Activated naive CD4-positive, alpha-beta T cell treated with anti-CD3 and anti-CD28 coated beads, Interleukin-2, amount 50 U/mL, for 24 hours (primary cell): ENCODE data around the gene KRT15.
A peak's percentile ranks its signal among the peaks of the same experiment; 100 is the strongest.
"Not testable (repeated sequence)": the region's sequence is repeated elsewhere in the genome, so short reads cannot be mapped to it uniquely, and the experiment has no call there.

Experiments used
- H3K27ac Mint-ChIP-seq: one replicate; pipeline ENCODE4 v1.8.0; 2021; ENCODE audit warnings: mild to moderate bottlenecking, mixed read lengths
- H3K27me3 Mint-ChIP-seq: one replicate; pipeline ENCODE4 v1.8.0; 2021; ENCODE audit warnings: mixed read lengths
- H3K36me3 Mint-ChIP-seq: one replicate; pipeline ENCODE4 v1.8.0; 2021; ENCODE audit warnings: mixed read lengths
- H3K4me1 Mint-ChIP-seq: one replicate; pipeline ENCODE4 v1.8.0; 2021; ENCODE audit warnings: mixed read lengths
- H3K4me3 Mint-ChIP-seq: one replicate; pipeline ENCODE4 v1.8.0; 2021; ENCODE audit warnings: mild to moderate bottlenecking, mixed read lengths
- H3K9me3 Mint-ChIP-seq: one replicate; pipeline ENCODE4 v1.8.0; 2021; ENCODE audit warnings: mixed read lengths

Gene KRT15

GRCh38 chr17:41547921-41548843 lies 29.5 kb upstream of the KRT15 start:
- no peaks in the 10 kb centered on the region for H3K27me3 Mint-ChIP-seq
- peaks cover 19% of the 10 kb centered on the region for H3K4me1 Mint-ChIP-seq
- no peak overlapping the region for H3K4me3 Mint-ChIP-seq
- no peaks in the 10 kb centered on the region for H3K36me3 Mint-ChIP-seq
- H3K9me3 Mint-ChIP-seq = no peaks in the 10 kb centered on the region
- no peak overlapping the region for H3K27ac Mint-ChIP-seq

- H3K27ac Mint-ChIP-seq = peak overlapping the region; percentile 66
Observed at GRCh38 chr17:41547378-41547841, 28.7 kb upstream of the KRT15 start.

GRCh38 chr17:41546819-41547218 lies 28.1 kb upstream of the KRT15 start:
- peaks cover 19% of the 10 kb centered on the region for H3K4me1 Mint-ChIP-seq
- no peaks in the 10 kb centered on the region for H3K36me3 Mint-ChIP-seq
- no peaks in the 10 kb centered on the region for H3K9me3 Mint-ChIP-seq
- H3K27ac Mint-ChIP-seq = no peak overlapping the region
- H3K27me3 Mint-ChIP-seq = no peaks in the 10 kb centered on the region
- H3K4me3 Mint-ChIP-seq = no peak overlapping the region

More at GRCh38 chr17:41547378-41547841, 28.7 kb upstream of the KRT15 start:
- no peaks in the 10 kb centered on the region for H3K36me3 Mint-ChIP-seq
- no peak overlapping the region for H3K4me3 Mint-ChIP-seq
- H3K9me3 Mint-ChIP-seq = no peaks in the 10 kb centered on the region
- H3K27me3 Mint-ChIP-seq = no peaks in the 10 kb centered on the region
- H3K4me1 Mint-ChIP-seq = peaks cover 19% of the 10 kb centered on the region

GRCh38 chr17:41545829-41546410 lies 27.2 kb upstream of the KRT15 start:
- H3K27ac Mint-ChIP-seq = no peak overlapping the region
- H3K4me1 Mint-ChIP-seq = peaks cover 19% of the 10 kb centered on the region
- H3K27me3 Mint-ChIP-seq = no peaks in the 10 kb centered on the region
- H3K4me3 Mint-ChIP-seq = no peak overlapping the region
- H3K9me3 Mint-ChIP-seq = no peaks in the 10 kb centered on the region
- no peaks in the 10 kb centered on the region for H3K36me3 Mint-ChIP-seq

GRCh38 chr17:41544935-41545334 lies 26.2 kb upstream of the KRT15 start:
- H3K4me1 Mint-ChIP-seq = peaks cover 19% of the 10 kb centered on the region
- no peak overlapping the region for H3K27ac Mint-ChIP-seq
- H3K4me3 Mint-ChIP-seq = no peak overlapping the region
- H3K9me3 Mint-ChIP-seq = no peaks in the 10 kb centered on the region
- H3K36me3 Mint-ChIP-seq = no peaks in the 10 kb centered on the region
- no peaks in the 10 kb centered on the region for H3K27me3 Mint-ChIP-seq

- Mint-ChIP-seq H3K9me3 (no peaks in the 10 kb centered on the region), H3K36me3 (no peaks in the 10 kb centered on the region), H3K4me3 (no peak overlapping the region), H3K27ac (no peak overlapping the region), H3K4me1 (peaks cover 16% of the 10 kb centered on the region), H3K27me3 (no peaks in the 10 kb centered on the region)
Observed at GRCh38 chr17:41544491-41544892, 25.8 kb upstream of the KRT15 start.

- H3K27me3 Mint-ChIP-seq, H3K4me3 Mint-ChIP-seq, H3K9me3 Mint-ChIP-seq, H3K36me3 Mint-ChIP-seq, H3K27ac Mint-ChIP-seq, H3K4me1 Mint-ChIP-seq: not testable (repeated sequence)
Observed at GRCh38 chr17:41542786-41543185, 24.1 kb upstream of the KRT15 start.

- Mint-ChIP-seq H3K4me3 (no peak overlapping the region), H3K4me1 (no peaks in the 10 kb centered on the region), H3K27ac (no peak overlapping the region), H3K36me3 (no peaks in the 10 kb centered on the region), H3K9me3 (no peaks in the 10 kb centered on the region), H3K27me3 (no peaks in the 10 kb centered on the region)
Observed at GRCh38 chr17:41542357-41542756, 23.7 kb upstream of the KRT15 start.

GRCh38 chr17:41540921-41541625 lies 22.4 kb upstream of the KRT15 start:
- Mint-ChIP-seq H3K4me3 (no peak overlapping the region), H3K27me3 (no peaks in the 10 kb centered on the region), H3K4me1 (no peaks in the 10 kb centered on the region), H3K36me3 (no peaks in the 10 kb centered on the region), H3K27ac (no peak overlapping the region), H3K9me3 (no peaks in the 10 kb centered on the region)

- no peaks in the 10 kb centered on the region for H3K4me1 Mint-ChIP-seq
- H3K36me3 Mint-ChIP-seq = no peaks in the 10 kb centered on the region
- no peak overlapping the region for H3K27ac Mint-ChIP-seq
- H3K4me3 Mint-ChIP-seq = no peak overlapping the region
- H3K9me3 Mint-ChIP-seq = no peaks in the 10 kb centered on the region
- peaks cover 3% of the 10 kb centered on the region for H3K27me3 Mint-ChIP-seq
Observed at GRCh38 chr17:41539979-41540701, 21.4 kb upstream of the KRT15 start.

GRCh38 chr17:41539071-41539492 lies 20.4 kb upstream of the KRT15 start:
- no peaks in the 10 kb centered on the region for H3K9me3 Mint-ChIP-seq
- no peaks in the 10 kb centered on the region for H3K4me1 Mint-ChIP-seq
- no peaks in the 10 kb centered on the region for H3K36me3 Mint-ChIP-seq
- no peak overlapping the region for H3K4me3 Mint-ChIP-seq
- H3K27ac Mint-ChIP-seq = peak overlapping the region; percentile 41
- H3K27me3 Mint-ChIP-seq = peaks cover 3% of the 10 kb centered on the region

- H3K4me1 Mint-ChIP-seq = no peaks in the 10 kb centered on the region
- no peaks in the 10 kb centered on the region for H3K9me3 Mint-ChIP-seq
- H3K4me3 Mint-ChIP-seq = no peak overlapping the region
- H3K27me3 Mint-ChIP-seq = peaks cover 3% of the 10 kb centered on the region
- H3K27ac Mint-ChIP-seq = no peak overlapping the region
- no peaks in the 10 kb centered on the region for H3K36me3 Mint-ChIP-seq
Observed at GRCh38 chr17:41538565-41538991, 19.9 kb upstream of the KRT15 start.

- Mint-ChIP-seq H3K4me1 (no peaks in the 10 kb centered on the region), H3K4me3 (no peak overlapping the region), H3K36me3 (no peaks in the 10 kb centered on the region), H3K9me3 (no peaks in the 10 kb centered on the region), H3K27ac (no peak overlapping the region), H3K27me3 (peaks cover 3% of the 10 kb centered on the region)
Observed at GRCh38 chr17:41537990-41538389, 19.3 kb upstream of the KRT15 start.

- H3K27me3 Mint-ChIP-seq = peaks cover 3% of the 10 kb centered on the region
- no peaks in the 10 kb centered on the region for H3K36me3 Mint-ChIP-seq
- no peaks in the 10 kb centered on the region for H3K4me1 Mint-ChIP-seq
- H3K4me3 Mint-ChIP-seq = no peak overlapping the region
- no peaks in the 10 kb centered on the region for H3K9me3 Mint-ChIP-seq
- no peak overlapping the region for H3K27ac Mint-ChIP-seq
Observed at GRCh38 chr17:41537614-41537954, 18.9 kb upstream of the KRT15 start.
